ENCODE measurements around the gene CTF1. TPM values are rescaled to one million over a fixed set of nuclear protein-coding genes. Genes with fewer than 3 reads are reported as not detected.

The CTF1 gene
- total RNA-seq, 1 donor from 2014 or later, result 6.0 TPM

DNA sequence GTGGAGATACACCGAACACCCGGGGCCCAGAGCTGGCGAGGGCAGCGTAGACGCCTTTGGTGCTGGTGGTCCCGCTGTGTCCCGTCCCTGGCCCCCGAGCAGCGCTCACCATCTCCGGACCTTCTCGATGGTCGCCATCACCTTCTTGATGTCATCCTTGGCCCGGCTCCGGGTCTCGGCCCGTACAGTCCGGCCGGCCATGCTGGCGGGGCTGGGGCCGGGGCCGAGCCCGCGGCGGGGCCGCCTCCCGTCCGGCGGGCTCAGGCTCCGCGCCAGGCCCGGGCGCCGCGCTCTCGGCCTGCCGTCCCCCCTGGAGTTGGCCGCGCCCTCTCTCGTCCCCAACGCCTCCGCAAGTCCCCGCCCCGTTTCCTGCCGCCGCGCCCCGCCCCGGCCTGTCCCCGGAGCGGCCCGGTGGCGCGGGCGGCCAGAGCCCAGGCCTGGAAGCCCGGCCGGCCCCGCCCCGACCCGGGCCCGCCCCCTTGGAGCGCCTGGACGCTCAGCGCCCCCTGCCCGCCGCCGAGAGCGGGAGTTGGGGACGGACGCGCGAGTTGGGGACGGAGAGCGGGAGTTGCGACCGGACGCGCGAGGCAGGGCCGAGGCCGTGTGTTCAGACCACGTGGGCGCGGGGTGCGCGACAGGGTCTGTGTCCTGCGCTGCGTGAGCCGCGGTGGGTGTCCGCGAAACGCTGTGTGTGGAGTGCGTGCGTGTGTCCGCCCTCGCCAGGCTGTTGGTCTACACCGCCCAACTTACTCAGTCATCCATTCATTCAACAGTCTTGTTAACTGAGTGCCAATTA is 2.5 kb upstream of the CTF1 start, which contains the start of gene BCL7C:
BCL7C (minus strand) TSS at position 334 of the 796 bp plus-strand sequence; CDS start at position 201, 133 bp downstream.
- Mint-ChIP-seq H3K27me3 (ENCODE audit: unreplicated experiment) (no peaks in the 10 kb centered on the region), H3K9me3 (ENCODE audit: unreplicated experiment) (no peaks in the 10 kb centered on the region)

GRCh38 chr16:30894540-30895368 is 1.7 kb upstream of the CTF1 start:
- H3K4me3 Mint-ChIP-seq (ENCODE audit: unreplicated experiment), result peak overlapping the region; percentile 65
- H3K9me3 Mint-ChIP-seq (ENCODE audit: unreplicated experiment), result no peaks in the 10 kb centered on the region
- no peaks in the 10 kb centered on the region for H3K27me3 Mint-ChIP-seq (ENCODE audit: unreplicated experiment)
- DNase-seq (ENCODE audit: extremely low spot score, unreplicated experiment), result no peak
- peaks cover 4% of the 10 kb centered on the region for H3K36me3 Mint-ChIP-seq (ENCODE audit: unreplicated experiment)
- TF ChIP-seq, protein P1, sequence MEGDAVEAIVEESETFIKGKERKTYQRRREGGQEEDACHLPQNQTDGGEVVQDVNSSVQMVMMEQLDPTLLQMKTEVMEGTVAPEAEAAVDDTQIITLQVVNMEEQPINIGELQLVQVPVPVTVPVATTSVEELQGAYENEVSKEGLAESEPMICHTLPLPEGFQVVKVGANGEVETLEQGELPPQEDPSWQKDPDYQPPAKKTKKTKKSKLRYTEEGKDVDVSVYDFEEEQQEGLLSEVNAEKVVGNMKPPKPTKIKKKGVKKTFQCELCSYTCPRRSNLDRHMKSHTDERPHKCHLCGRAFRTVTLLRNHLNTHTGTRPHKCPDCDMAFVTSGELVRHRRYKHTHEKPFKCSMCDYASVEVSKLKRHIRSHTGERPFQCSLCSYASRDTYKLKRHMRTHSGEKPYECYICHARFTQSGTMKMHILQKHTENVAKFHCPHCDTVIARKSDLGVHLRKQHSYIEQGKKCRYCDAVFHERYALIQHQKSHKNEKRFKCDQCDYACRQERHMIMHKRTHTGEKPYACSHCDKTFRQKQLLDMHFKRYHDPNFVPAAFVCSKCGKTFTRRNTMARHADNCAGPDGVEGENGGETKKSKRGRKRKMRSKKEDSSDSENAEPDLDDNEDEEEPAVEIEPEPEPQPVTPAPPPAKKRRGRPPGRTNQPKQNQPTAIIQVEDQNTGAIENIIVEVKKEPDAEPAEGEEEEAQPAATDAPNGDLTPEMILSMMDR (IDR thresholded peaks at IDR 0.05), result no peak
- peak overlapping the region; percentile 99 for H3K27ac Mint-ChIP-seq (ENCODE audit: unreplicated experiment)
- H3K4me1 Mint-ChIP-seq (ENCODE audit: unreplicated experiment), result peaks cover 38% of the 10 kb centered on the region

More for the DNA sequence above, 2.5 kb upstream of the CTF1 start, which contains the start of gene BCL7C:
- H3K4me3 Mint-ChIP-seq (ENCODE audit: unreplicated experiment), result peak within 1 kb of the TSS; percentile 79
- DNase-seq (ENCODE audit: extremely low spot score, unreplicated experiment), result peak; percentile 96
- peak within 1 kb of the TSS; percentile 99 for H3K27ac Mint-ChIP-seq (ENCODE audit: unreplicated experiment)
- peaks cover 6% of the 10 kb centered on the region for H3K36me3 Mint-ChIP-seq (ENCODE audit: unreplicated experiment)
- TF ChIP-seq, protein P1 (IDR thresholded peaks at IDR 0.05), result peak; percentile 59
- H3K4me1 Mint-ChIP-seq (ENCODE audit: unreplicated experiment), result peaks cover 38% of the 10 kb centered on the region

GRCh38 chr16:30895627-30896260 is 670 bp upstream of the CTF1 start:
- H3K27me3 Mint-ChIP-seq (ENCODE audit: unreplicated experiment), result no peaks in the 10 kb centered on the region
- peak overlapping the region; percentile 88 for H3K4me3 Mint-ChIP-seq (ENCODE audit: unreplicated experiment)
- peaks cover 38% of the 10 kb centered on the region for H3K4me1 Mint-ChIP-seq (ENCODE audit: unreplicated experiment)
- H3K9me3 Mint-ChIP-seq (ENCODE audit: unreplicated experiment), result no peaks in the 10 kb centered on the region
- DNase-seq (ENCODE audit: extremely low spot score, unreplicated experiment), result no peak
- H3K27ac Mint-ChIP-seq (ENCODE audit: unreplicated experiment), result peak overlapping the region; percentile 99
- TF ChIP-seq, protein P1 (IDR thresholded peaks at IDR 0.05), result no peak
- peaks cover 3% of the 10 kb centered on the region for H3K36me3 Mint-ChIP-seq (ENCODE audit: unreplicated experiment)

DNA sequence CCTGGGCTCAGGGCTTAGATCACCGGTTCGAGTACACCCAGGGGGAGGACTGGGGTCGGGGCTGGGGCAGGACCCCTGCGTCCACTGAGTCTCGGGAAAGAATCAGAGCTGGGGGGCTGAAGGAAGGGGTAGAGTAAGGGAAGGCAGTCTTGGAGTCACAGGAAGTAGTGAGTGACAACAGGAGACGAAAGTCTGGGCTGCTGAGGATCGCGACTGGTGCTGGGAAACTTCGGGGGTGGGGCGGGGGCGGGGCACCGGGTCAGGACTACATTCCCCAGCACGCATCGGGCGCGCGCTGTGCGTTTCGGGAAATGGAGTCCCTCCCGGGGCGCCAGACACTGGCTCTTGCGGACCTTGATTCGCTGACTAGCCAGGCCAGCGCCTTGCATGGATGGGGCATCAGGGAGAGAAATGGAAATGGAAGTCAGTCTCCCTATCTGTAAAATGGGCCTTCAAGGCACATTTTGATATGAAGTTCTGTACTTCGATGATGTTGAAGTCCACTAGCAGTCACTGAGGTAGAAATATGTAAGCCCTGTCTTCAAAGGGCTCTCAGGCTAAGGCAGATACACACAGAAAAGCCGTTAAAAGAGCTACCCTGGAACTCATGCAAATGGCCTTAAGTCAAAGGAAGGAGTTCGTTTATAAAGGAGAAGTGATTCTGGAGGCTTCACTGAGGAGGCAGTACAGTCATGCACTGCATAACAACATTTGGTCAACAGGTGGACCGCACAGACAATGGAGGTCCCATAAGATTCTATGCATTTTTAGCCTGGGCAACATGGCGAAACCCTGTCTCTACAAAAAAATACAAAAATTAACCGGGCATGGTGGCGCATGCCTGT is 697 bp downstream of the CTF1 start:
- peak; percentile 94 for DNase-seq (ENCODE audit: extremely low spot score, unreplicated experiment)
- peak overlapping the region; percentile 88 for H3K4me3 Mint-ChIP-seq (ENCODE audit: unreplicated experiment)
- peaks cover 2% of the 10 kb centered on the region for H3K36me3 Mint-ChIP-seq (ENCODE audit: unreplicated experiment)
- H3K9me3 Mint-ChIP-seq (ENCODE audit: unreplicated experiment), result no peaks in the 10 kb centered on the region
- peak overlapping the region; percentile 99 for H3K27ac Mint-ChIP-seq (ENCODE audit: unreplicated experiment)
- TF ChIP-seq, protein P1 (IDR thresholded peaks at IDR 0.05), result no peak
- H3K27me3 Mint-ChIP-seq (ENCODE audit: unreplicated experiment), result no peaks in the 10 kb centered on the region
- H3K4me1 Mint-ChIP-seq (ENCODE audit: unreplicated experiment), result peaks cover 43% of the 10 kb centered on the region

All from osteocyte (in vitro differentiated cells).